ENCODE data around the gene TMED3.
"Not testable (repeated sequence)": the region's sequence is repeated elsewhere in the genome, so short reads cannot be mapped to it uniquely, and the experiment has no call there.

The TMED3 gene

DNA sequence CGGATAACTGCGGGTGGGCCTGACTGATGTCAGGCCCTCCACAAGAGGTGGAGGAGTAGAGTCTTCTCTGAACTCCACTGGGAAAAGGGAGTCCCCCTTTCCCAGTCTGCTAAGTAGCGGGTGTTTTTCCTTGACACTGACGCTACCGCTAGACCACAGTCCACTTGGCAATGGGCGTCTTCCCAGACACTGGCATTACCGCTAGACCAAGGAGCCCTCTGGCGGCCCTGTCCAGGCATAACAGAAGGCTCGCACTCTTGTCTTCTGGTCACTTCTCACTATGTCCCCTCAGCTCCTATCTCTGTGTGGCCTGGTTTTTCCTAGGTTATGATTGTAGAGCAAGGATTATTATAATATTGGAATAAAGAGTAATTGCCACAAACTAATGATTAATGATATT is 9.1 kb downstream of the TMED3 start:
- DNase-seq: not testable (repeated sequence)

DNA sequence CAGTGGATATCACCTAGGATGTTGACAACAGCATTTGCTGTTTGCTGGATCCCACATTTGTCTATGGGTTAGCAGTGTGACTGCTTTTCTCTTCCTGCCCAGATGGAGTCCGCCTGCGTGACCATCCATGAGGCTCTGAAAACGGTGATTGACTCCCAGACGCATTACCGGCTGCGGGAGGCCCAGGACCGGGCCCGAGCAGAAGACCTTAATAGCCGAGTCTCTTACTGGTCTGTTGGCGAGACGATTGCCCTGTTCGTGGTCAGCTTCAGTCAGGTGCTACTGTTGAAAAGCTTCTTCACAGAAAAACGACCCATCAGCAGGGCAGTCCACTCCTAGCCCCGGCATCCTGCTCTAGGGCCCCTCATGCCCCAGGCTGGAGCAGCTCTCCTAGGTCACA is 11.0 kb downstream of the TMED3 start:
- no peak for DNase-seq

DNA sequence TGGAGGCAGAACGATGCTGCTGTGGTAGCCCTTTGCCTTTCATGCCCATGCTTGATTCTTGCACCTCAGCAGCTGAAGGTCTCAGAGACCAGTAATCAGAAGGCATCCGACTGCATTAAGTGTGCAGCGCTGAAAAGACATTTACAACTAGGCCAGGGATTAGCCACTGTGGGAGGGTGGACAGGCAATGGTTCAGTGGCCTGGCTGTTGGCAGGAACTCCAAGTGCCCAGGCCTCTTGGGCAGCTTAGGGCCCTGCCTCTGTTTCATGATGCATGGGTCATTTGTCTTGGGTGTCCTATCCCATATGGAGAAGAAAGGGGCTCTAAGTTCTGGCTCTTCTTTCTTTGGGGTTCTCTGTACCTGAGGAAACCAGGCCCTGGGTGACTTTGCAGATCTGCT is 11.4 kb downstream of the TMED3 start:
- DNase-seq: no peak

DNA sequence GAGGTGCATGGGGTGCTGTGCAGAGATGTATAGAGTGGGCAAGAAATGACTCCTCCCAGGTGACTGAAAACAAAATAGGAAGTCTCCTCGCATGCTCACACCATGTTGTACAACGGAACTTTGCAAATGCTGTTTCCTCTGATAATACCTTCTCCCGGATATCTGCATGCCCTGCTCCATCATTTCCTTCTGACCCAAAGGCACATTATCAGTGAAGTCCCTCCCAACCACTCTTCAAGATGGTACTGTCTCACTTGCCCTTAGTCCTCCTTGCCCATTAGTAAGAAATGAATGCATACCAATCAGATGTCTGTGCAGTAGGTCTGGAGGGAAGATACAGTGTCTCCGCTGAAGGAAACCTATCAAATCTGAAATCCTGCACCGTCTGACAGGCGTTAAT is 12.0 kb downstream of the TMED3 start:
- no peak for DNase-seq

DNA sequence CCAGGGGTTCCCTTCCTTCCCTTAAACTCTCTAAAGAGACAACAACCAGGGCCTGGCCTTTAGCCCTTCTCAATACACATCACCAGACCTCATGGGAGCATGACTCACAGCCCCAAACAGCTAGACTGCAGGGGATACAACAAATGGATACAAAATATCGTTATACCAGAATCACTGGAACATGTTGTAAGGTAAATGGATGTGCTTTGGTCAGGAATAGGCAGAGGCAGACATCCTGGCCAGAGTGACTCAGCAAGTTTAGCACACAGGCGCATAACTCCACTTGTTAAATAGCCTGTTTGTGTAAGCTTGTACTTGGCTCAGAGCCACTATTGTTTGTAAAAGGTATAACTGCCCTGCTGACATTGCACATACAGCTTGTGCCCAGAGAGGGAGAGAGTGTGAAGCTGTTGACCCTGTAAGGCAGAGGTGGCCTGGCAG is 18.3 kb downstream of the TMED3 start:
- DNase-seq: no peak

DNA sequence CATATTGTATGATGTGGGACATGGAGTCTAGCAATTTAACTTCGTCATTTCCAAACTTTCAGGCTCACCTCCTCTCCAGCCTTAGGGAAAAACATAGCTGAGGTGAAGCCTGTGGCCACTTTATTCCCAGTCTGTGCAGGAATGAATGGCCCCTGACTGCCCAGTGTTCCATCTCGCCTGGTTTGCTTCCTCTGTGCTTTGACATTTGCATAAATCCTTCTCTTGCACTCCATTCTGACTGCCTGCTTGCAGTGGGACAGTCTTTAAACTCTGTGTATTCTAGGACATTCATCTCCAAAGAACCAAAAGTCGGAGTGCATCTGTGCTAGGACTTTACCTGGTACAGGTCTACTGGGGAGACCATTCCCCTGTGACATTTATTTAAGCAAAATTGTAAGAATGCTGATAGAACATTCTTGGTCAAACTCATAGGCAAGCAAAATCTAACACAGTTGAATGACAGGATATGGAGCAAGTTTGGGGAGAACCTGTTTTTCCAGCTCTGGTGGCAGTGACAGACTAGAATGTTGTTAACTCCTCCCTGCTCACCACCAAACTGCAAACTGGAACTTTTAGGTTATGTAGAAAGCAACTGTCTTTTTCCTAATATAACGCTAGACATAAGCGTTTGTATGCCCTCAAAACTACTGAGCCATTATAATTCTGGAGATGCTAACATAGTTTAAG is 22.1 kb downstream of the TMED3 start:
- no peak for DNase-seq

DNA sequence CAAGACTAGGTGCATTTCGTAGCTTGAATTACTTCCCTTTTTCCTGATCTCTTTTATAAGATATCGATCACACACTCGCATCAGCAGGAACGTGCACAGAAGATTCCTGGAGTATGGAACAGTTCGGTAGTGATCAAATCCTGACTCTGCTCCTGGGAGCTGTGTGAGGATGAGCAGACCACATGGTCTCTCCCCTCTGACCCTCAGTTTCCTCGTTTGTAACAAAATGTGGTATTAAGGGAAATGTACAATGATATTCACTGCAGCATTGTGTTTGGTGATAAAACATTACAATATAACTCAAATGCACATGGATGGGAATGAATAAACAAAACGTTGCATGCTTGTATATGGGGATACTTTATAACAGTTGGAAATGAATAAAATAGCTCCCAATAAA is 26.7 kb downstream of the TMED3 start:
- no peak for DNase-seq

DNA sequence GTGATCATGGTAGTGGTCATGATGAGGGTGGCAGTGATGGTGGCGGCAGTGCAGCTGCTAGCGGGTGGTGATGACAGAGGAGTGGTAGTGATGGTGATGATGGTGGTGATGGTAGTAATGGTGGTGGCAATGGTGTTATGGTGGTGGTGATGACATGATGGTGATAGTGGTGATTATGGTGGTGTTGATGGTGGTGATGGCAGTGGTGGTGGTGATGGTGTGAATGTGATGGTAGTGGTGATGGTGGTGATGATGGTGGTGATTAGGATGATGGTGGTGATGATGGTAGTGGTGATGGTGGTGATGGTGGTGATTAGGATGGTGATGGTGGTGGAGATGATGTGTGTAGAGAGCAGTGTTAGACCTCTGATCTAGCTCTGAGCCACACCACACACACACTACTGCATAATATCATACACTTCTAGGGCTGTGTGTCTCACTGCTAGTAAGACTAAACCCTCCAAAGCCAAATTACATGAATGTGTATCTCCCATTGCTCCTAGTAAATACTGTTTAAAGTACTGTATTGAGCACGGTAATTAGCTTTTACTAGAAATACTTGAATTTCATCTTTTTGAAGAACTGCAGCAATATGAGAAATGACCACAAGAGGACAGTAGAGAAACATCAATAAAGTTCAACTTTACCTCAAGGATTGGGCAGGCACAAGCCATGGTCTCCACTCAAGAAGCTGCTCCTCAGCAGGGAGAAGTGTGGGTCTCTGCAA is 28.8 kb downstream of the TMED3 start:
- DNase-seq: no peak

DNA sequence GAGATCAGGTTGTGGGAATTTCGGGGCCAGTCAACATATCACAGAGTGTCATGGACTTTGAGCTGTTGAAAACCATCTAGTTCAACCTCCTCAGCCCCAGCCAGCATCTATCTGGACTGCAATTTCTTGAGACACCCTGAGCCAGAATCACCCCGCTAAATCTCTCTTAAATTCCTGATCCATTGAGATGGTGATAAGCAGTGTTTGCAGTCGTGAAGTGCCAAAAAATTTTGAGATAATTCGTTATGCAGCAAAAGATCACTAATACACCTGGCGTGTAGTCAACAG is 29.3 kb downstream of the TMED3 start:
- no peak for DNase-seq

DNA sequence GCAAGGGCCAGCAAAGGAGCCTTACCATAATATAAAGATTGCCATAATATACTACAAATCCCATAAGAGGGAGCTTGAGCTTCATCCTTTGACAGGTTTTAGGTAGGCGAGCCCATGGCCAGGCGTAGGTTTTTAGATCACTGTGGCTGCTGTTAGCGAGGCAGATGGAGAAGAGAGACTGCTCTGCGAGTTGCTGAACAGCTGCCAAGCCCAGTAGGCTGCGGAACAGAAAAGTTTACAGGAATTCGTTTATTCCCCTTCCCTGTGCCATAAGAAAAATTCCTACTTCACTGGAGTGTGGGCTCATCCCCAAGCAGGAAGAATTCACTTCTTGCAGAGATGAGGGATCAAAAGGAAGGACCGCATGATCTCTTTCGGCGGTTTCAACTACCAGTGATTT is 30.5 kb downstream of the TMED3 start:
- no peak for DNase-seq

DNA sequence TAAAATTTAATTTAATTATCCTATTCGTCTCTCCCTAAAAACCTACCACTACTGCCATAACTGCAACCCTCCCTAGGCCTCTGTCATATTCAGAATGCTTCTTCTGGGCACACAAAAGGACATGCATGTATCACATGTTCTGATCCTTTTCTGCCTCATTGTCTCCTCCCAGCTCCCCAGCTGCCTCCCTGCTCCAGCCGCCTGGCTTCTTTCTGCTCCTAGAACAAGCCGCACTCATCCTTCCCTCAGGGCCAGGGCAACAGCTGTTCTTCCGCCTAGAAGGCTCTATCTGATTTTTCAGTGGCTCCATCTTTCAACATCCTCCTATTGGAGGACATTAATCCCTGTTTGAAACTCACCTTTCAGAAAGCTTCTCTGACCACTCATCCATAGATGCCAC is 38.6 kb downstream of the TMED3 start:
- DNase-seq: no peak

DNA sequence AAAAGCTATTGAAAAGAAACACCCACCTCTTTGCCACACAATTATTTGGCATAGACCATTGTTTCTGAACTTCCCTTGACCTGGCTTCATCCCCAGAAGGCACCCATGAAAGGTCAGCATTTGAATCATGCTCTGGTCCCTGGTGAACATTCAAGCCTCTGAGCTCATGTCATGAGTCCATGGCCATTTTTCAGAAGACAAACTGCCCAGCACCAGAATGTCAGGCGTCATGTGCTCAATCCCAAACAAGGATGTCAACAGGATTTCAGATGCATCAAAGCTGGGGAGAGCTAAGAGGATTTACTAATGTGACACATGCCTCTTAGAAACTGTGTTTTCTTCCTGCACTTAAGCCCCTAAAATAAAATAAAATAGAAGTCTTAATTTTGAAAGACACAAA is 41.3 kb downstream of the TMED3 start:
- DNase-seq: no peak

DNA sequence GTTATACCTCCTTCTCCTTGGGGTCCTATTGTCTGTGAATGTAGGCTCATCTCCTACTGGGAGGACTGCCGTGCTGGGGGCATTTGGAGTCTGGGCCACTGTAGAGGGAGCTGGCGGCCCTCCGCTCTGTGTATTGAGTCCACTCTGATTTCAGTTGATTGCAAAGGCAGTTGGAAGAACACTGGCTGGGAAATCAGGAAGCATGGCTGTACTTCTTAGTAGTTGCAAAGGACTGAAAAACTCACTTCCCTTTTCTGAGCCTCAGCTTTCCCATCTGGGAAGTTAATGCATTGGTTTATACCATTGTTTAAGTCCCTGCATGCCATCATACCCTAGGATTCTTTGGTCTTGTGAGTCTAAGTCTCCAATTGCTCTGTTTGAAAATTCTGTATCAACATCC is 46.7 kb downstream of the TMED3 start:
- DNase-seq: no peak

DNA sequence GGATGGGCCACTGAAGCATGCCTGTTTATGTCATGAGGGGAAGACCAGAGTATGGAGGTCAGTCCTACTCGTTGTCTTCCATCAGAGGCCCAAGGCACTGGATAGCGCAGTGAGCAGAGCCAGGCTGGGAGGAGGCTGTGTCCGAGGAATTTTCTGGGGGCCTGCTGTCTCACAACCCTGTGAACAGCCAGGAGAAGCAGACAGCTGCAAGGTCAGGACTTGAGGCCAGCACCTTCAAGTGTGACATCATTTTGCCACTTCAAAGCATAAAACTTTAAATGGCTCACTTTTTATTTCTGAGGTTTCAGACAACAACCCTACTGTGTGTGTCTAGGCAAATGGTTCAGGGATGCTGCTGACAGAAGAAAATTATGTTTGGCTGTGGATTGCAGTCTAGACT is 47.2 kb downstream of the TMED3 start:
- no peak for DNase-seq

DNA sequence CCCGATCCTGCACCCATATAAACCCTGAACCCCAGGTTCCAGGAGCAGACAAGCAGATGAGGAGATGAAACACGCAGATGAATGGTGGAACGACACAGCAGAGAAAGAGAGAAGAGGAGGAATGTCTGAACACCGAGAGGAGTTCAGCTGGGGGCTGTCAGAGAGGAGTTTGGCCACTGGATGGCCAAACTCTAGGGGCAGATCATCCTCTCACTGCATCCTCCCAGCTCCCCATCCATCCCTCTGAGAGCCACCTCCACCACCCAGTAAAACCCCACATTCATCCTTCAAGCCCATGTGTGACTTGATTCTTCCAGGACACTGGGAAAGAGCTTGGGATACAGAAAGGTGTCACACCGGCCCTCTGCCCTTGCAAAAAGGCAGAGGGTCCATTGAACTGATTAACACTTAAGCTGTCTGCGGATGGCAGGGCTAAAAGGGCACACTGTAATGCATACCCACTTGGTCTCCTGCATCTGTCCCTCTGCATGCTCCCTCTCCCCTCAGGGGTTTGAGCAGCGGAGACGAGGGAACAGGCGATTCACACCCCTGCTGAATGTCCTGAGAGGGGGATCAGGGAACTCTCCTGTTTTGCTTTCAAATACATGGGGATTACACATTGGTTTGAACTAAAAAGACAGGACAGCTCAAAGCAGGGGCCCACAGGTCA is 53.8 kb downstream of the TMED3 start:
- no peak for DNase-seq

DNA sequence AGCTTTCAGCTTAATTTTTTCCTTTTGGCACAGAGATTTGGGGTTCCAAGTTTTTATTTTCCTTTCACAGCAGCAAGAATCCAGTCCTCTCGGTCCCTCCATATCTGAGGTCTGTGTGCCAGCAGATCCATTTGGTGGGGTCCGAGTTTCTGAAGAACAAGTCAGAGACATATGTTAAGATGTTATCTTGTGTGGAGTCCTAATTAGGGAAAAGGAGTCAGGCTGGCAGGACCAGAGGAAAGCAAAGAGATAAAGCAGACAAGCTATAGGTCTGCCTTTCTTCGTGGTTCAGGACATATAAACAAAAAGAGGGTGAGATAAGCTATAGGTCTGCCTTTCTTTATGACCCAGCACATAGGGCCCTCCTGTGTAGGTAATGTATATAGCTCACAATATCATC is 54.9 kb downstream of the TMED3 start:
- no peak for DNase-seq

DNA sequence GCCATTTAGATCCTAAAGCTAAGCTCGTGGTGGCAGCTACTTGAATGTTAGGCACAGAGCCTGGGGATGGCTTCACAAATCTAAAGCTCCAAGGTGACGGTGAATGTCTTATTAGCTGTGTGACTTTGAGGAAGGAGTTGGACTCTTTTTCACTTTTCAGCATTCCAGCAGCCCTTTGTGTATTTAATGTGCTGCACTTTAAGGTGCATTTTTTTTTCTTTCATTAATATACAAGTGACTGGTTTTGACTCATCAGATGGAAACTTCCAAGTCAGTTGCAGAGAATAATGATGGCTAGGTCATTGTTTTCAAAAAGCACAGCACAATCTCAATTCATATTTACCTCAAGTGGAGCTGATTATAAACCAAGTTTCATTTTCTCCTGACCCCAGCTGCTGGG is 55.8 kb downstream of the TMED3 start:
- no peak for DNase-seq

DNA sequence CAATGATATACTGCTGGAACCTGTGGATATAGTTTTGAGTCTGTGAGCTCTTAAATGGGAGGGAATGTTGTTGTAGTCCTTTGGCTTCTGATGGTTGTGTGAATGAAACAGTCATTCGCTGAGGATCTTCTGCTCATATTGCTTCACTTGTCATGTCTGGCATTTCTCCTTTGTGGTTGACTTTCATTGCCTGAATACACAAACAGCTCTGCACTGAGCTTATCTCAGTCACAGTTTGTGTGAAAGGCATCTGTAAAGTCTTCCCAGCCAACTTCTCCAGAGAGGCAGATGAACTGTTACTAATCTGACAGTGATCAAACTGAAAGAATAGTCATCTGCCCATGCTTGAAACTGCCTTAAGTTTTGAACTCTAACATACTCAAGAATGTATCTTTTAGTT is 59.8 kb downstream of the TMED3 start:
- no peak for DNase-seq

DNA sequence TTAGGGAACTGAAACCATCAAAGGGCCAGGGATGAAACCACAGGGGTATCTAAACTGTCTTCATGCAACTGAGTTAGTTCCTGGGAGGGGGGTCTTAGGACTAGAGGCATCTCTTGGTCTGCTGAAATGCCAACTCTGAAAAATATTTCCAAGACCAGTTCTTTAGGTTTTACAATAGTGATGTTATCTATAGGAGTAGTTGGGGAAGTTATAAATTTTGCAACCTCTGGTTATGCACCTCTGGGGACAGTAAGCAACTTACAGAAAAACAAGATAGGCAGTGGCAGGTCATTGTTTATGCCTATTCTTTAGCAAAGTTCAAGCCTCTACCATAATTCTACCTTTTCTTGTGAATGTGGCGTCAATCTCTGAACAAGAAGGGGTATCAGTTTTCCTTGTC is 60.7 kb downstream of the TMED3 start:
- DNase-seq: no peak

DNA sequence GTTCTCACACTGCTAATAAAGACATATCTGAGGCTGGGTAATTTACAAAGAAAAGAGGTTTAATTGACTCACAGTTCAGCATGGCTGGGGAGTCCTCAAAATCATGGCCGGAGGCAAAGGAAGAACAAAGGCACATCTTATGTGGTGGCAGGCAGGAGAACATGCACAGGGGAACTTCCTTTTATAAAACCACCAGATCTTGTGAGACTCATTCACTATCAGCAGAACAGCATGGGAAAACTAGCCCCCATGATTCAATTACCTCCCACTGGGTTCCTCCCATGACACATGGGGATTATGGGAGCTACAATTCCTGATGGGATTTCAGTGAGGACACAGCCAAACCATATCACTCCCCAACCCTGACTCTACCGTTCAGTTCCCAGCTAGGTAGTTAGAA is 61.5 kb downstream of the TMED3 start:
- no peak for DNase-seq

Measured in right forelimb (tissue), 1 donor.